SU-DHL-6 (cell line): ENCODE data around the gene KIF3C.
"Not testable (repeated sequence)": the region's sequence is repeated elsewhere in the genome, so short reads cannot be mapped to it uniquely, and the experiment has no call there.

ENCODE experiments used
- H2AFZ ChIP-seq: fragments of 200-600 bp; sonication (generic); 2 replicates; pipeline ENCODE4 v1.6.1; 2014; ENCODE audit warnings: low read depth, mild to moderate bottlenecking, moderate library complexity, mixed read lengths, antibody characterized with exemption, low read length; ENCODE audit not compliant: severe bottlenecking
- H3F3A ChIP-seq: fragments of 200-600 bp; shearing (Covaris generic); 2 replicates; pipeline ENCODE4 v1.6.0; 2016; ENCODE audit warnings: antibody characterized with exemption, mild to moderate bottlenecking; ENCODE audit not compliant: insufficient read depth
- H3K27ac ChIP-seq: fragments of 200-600 bp; sonication (generic); 2 replicates; pipeline ENCODE4 v1.5.1; 2016; ENCODE audit warnings: low read depth, mild to moderate bottlenecking, low read length, moderate library complexity, mixed read lengths
- H3K27me3 ChIP-seq: fragments of 200-600 bp; sonication (generic), shearing (Covaris generic); 2 replicates; pipeline ENCODE4 v1.6.0; 2014; ENCODE audit warnings: mild to moderate bottlenecking, low read length
- H3K36me3 ChIP-seq: fragments of 200-600 bp; sonication (generic); 2 replicates; pipeline ENCODE4 v1.6.1; 2014; ENCODE audit warnings: mild to moderate bottlenecking, low read length, mixed read lengths
- H3K4me2 ChIP-seq: fragments of 300-600, 200-600 bp; shearing (Covaris generic), sonication (generic); 2 replicates; pipeline ENCODE4 v1.6.0; 2014; ENCODE audit warnings: low read length, low read depth, mild to moderate bottlenecking; ENCODE audit not compliant: poor library complexity, severe bottlenecking
- H3K4me3 ChIP-seq: fragments of 200-600 bp; sonication (generic); 2 replicates; pipeline ENCODE4 v1.5.1; 2014; ENCODE audit warnings: antibody characterized with exemption, low read length, mild to moderate bottlenecking, mixed read lengths; ENCODE audit not compliant: insufficient read depth, poor library complexity, severe bottlenecking
- H3K79me2 ChIP-seq: fragments of 200-600 bp; sonication (generic); 2 replicates; pipeline ENCODE4 v1.6.1; 2014; ENCODE audit warnings: mild to moderate bottlenecking, low read length, moderate library complexity; ENCODE audit not compliant: insufficient read depth
- H3K9ac ChIP-seq: fragments of 200-600 bp; sonication (generic); 2 replicates; pipeline ENCODE4 v1.7.0; 2014; ENCODE audit warnings: mild to moderate bottlenecking, low read length
- H3K9me2 ChIP-seq: fragments of 200-600 bp; sonication (generic); replicated peaks from 2 replicates; pipeline ENCODE4 v1.6.1; 2014; ENCODE audit warnings: low read length; ENCODE audit not compliant: insufficient read depth
- H3K9me3 ChIP-seq: fragments of 200-600 bp; sonication (generic); 2 replicates; pipeline ENCODE4 v1.6.1; 2014; ENCODE audit warnings: low read length, mixed read lengths; ENCODE audit not compliant: insufficient read depth
- H4K20me1 ChIP-seq: fragments of 200-600 bp; sonication (generic); 2 replicates; pipeline ENCODE4 v1.6.1; 2014; ENCODE audit warnings: low read depth, mild to moderate bottlenecking, antibody characterized with exemption, low read length, moderate library complexity, mixed read lengths
- EZH2phosphoT487 ChIP-seq: fragments of 200-600 bp; sonication (generic), shearing (Covaris generic); conservative IDR thresholded peaks from 2 replicates; pipeline ENCODE4 v1.6.1; 2018; ENCODE audit warnings: mild to moderate bottlenecking, antibody characterized with exemption, low read length, moderate library complexity, mixed read lengths
- TF ChIP-seq, protein P1 (sequence below): fragments of 200-600 bp; sonication (generic); IDR thresholded peaks from one replicate; pipeline ENCODE4 v1.5.1; 2017; ENCODE audit warnings: antibody characterized with exemption, mild to moderate bottlenecking, low read length, moderate library complexity; ENCODE audit not compliant: insufficient read depth, poor library complexity, severe bottlenecking

KIF3C gene

DNA sequence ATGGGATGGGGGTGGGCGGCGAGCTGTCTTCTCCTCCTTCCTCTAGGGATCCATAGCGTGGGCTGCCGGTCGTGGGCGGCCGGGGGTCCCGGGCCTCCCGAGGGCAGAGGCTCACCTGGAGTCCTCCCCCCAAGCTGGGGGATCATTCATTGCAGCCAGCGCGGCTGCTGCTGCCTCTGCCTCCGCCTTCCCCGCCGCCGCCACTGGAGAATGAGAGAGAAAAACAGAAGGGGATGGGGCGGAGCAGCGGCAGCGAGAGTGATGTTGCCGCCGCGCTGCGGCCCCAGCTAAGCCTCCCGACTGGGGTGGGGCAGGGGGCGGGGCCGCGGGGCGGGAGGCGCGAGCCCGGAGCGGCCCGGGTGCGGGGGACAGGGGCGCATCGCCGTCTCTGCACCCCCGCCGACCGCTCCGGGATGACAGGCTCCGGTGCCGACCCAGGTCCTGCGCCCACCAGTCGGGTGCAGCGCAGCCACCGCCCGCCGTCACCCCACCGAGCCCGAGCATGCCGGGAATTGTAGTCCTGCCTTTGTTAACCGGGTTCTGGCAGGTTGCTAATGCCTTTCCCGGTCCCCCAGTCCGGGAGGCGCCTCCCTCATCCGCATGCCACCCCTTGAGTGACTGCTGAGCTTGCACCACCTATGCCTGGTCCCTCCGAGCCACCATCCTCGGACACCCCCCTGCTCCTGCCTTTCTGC lies at the start of gene KIF3C:
TSS of gene KIF3C (minus strand) at position 225 of the 695 bp plus-strand sequence. CDS start 580 bp downstream, outside the sequence.
- Histone ChIP-seq H2AFZ (peak within 1 kb of the TSS; percentile 99), H3K9ac (peak within 1 kb of the TSS; percentile 81), H3K9me2 (no peaks in the 10 kb centered on the region), H3K36me3 (no peaks in the 10 kb centered on the region), H4K20me1 (no peaks in the 10 kb centered on the region), H3K79me2 (no peaks in the 10 kb centered on the region), H3K4me2 (peak within 1 kb of the TSS; percentile 90), H3F3A (no peaks in the 10 kb centered on the region), H3K4me3 (peak within 1 kb of the TSS; percentile 97), H3K27me3 (no peaks in the 10 kb centered on the region), H3K9me3 (no peaks in the 10 kb centered on the region), H3K27ac (no peak within 1 kb of the TSS)
- TF ChIP-seq EZH2phosphoT487, result no peak
- TF ChIP-seq, protein P1, sequence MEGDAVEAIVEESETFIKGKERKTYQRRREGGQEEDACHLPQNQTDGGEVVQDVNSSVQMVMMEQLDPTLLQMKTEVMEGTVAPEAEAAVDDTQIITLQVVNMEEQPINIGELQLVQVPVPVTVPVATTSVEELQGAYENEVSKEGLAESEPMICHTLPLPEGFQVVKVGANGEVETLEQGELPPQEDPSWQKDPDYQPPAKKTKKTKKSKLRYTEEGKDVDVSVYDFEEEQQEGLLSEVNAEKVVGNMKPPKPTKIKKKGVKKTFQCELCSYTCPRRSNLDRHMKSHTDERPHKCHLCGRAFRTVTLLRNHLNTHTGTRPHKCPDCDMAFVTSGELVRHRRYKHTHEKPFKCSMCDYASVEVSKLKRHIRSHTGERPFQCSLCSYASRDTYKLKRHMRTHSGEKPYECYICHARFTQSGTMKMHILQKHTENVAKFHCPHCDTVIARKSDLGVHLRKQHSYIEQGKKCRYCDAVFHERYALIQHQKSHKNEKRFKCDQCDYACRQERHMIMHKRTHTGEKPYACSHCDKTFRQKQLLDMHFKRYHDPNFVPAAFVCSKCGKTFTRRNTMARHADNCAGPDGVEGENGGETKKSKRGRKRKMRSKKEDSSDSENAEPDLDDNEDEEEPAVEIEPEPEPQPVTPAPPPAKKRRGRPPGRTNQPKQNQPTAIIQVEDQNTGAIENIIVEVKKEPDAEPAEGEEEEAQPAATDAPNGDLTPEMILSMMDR, result no peak

DNA sequence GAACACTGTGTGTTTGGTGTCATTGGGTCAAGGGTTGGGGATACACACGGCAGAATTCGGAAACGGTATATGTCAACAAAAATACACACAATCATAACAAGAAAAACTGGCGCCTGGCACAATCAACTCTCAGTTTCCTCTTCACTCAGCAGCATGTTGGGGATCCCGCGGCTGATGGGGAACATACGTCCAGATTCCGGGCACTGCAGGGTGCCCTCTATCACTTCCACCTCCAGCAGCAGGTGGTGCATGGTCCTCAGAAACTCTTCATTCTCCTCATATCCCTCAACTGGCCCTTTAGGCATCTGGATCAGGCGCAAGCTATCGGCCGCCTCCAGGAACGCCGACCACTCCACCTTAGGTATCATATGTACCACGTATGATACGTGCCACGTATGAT lies 45.8 kb upstream of the KIF3C start:
- not testable (repeated sequence) for H3K79me2 ChIP-seq, H3K27me3 ChIP-seq, H3F3A ChIP-seq, H3K36me3 ChIP-seq, H4K20me1 ChIP-seq, H3K4me2 ChIP-seq, H3K27ac ChIP-seq, H3K9me3 ChIP-seq, H3K9me2 ChIP-seq, H3K9ac ChIP-seq, H3K4me3 ChIP-seq, H2AFZ ChIP-seq

DNA sequence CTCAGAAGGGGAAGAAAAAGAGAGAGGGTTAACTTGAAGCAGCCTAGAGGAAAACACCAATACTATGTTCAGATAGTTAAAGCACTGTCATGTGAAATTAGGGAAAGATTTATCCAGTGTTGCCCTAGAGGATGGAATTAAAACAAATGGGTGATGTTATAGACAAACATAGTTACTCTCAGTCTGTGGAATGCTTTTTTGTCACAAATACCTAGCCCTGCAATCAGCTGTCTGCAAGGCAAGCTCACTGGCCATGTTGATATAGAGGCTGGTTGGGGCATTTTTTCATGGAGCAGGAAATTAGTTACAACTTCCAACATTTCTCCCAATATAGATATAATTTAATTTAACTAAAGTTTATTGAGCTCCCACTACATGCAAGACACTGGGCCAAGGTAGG lies 43.2 kb upstream of the KIF3C start:
- Histone ChIP-seq H3K4me3 (no peak overlapping the region), H3F3A (no peaks in the 10 kb centered on the region), H3K27ac (no peak overlapping the region), H3K9me2 (no peaks in the 10 kb centered on the region), H3K79me2 (no peaks in the 10 kb centered on the region), H2AFZ (no peak overlapping the region), H3K9me3 (no peaks in the 10 kb centered on the region), H3K4me2 (no peak overlapping the region), H4K20me1 (no peaks in the 10 kb centered on the region), H3K27me3 (no peaks in the 10 kb centered on the region), H3K36me3 (no peaks in the 10 kb centered on the region), H3K9ac (no peak overlapping the region)
- no peak for TF ChIP-seq EZH2phosphoT487
- TF ChIP-seq, protein P1, result no peak

DNA sequence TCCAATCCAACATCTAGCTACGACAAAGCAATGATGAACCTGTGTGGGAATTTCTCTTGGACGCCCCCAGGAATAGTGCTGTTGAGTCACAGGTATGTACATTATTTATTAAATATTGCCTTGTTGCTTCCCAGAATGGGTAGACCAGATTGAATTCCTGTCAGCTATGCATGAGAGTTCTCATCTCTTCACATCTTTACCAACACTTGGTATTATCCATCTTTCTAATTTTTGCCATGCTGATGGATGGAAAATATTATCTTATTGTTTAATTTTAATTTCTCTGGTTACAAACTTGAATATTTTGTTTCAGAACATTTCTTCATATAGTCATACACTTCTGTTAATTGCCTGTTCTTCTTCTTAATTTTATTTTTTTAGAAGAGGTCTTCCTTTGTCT lies 42.0 kb upstream of the KIF3C start:
- Histone ChIP-seq H3K4me2 (no peak overlapping the region), H3K9me2 (no peaks in the 10 kb centered on the region), H2AFZ (no peak overlapping the region), H3K27ac (no peak overlapping the region), H3K36me3 (no peaks in the 10 kb centered on the region), H3K9me3 (no peaks in the 10 kb centered on the region), H3K9ac (no peak overlapping the region), H3K27me3 (no peaks in the 10 kb centered on the region), H3K4me3 (no peak overlapping the region), H3K79me2 (no peaks in the 10 kb centered on the region), H4K20me1 (no peaks in the 10 kb centered on the region), H3F3A (no peaks in the 10 kb centered on the region)
- TF ChIP-seq, protein P1, result no peak
- no peak for TF ChIP-seq EZH2phosphoT487
